NOMO-1 treated with dmso at 0.1 percent for 144 hours (cell line): Measurements from ENCODE around the gene ADIPOR2.

Experiments
- DNase-seq: peaks from one replicate; lab custom pipeline; 2025; ENCODE audit not compliant: unreplicated experiment; lab: John Stamatoyannopoulos, UW

The ADIPOR2 gene

GRCh38 chr12:1826867-1827705 is 136.2 kb downstream of the ADIPOR2 start:
- DNase-seq: no peak

GRCh38 chr12:1827826-1828805 is 137.2 kb downstream of the ADIPOR2 start:
- DNase-seq: no peak

DNA sequence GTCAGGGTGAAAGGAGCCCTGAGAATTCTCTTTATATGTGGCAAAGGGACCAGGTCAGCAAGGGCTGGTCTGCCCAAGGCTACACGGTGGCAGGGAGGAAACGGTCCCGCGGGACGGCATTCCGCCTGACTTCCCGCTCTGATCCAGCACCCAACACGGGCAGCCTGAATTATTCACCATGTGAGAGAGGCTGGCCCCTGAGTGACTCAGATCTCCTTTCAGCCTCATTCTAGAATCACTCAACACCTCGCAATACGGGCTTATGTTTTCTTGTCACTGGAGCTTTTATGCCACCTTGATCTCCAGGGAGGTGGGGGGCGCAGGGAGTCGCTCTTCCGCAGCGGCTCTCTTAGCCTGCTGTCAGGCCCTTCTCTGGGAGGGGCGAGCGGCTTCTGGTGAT is 138.0 kb downstream of the ADIPOR2 start:
- no peak for DNase-seq

DNA sequence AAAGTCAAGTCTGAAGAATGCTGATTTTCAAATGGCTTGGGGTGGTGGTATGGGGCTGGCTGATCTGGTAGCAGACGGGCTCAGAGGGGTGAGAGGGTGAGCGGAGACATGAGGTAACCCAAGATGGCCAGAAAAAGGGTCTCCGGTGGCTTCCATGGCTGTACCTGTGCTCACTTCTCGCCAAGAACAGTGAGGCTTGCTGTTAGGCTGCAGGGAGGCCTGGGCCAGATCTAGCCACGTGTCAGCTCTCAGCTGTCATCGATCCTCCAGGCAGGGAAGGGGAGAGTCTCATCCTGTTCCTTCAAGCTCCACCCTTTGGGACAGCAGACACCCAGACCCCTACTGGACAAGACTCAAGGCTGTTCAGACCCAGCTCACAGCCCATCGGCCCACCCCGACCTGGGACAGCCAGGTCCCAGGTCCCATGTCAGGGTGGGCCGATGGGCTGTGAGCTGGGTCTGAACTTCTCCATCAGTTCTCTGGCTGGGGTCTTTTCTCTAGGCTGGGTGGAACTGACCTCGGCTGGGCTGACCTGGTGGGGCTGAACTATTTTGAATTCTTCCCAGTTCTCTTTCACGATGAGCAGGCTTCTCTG is 138.5 kb downstream of the ADIPOR2 start:
- DNase-seq: no peak

GRCh38 chr12:1830401-1830845 is 139.6 kb downstream of the ADIPOR2 start:
- DNase-seq: no peak

GRCh38 chr12:1830981-1831963 is 140.4 kb downstream of the ADIPOR2 start:
- no peak for DNase-seq

DNA sequence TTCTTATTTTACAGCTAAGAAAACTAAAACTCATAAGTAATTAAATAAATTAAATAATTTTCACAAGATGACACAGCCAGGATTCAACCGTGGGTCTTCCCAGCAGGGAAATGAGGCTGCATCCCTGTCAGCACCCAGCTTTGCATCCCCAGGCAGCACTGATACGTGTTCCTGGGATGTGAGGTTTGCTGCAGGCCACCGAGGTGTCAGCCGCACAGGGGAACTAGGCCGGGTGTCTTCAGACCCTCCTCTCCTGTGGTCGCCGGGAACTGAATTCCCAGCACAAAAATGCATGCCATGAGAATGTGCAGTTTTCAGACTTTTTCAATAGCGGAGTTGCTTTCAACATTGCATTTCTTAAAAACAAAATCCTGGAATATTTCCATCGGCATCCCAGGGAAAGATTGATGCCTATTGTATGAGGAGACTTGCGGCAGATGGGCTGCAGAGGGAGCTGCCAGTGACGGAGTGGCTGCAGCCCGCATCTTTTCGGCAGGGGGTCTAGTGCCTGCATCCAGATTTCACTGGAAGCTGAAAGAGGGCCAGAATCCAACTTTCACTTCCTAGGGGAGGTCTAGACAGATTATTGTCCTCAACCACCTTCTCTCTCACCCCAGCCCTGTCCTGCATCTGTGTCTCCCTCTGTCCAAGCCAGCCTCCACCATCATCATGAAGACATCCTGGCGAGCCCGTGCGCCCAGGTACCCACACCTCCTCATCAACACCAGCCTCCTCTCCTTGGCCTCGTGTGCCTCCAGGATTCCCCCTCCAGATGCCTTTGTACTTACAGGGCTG is 142.1 kb downstream of the ADIPOR2 start:
- no peak for DNase-seq

GRCh38 chr12:1833596-1834028 is 142.7 kb downstream of the ADIPOR2 start:
- no peak for DNase-seq

DNA sequence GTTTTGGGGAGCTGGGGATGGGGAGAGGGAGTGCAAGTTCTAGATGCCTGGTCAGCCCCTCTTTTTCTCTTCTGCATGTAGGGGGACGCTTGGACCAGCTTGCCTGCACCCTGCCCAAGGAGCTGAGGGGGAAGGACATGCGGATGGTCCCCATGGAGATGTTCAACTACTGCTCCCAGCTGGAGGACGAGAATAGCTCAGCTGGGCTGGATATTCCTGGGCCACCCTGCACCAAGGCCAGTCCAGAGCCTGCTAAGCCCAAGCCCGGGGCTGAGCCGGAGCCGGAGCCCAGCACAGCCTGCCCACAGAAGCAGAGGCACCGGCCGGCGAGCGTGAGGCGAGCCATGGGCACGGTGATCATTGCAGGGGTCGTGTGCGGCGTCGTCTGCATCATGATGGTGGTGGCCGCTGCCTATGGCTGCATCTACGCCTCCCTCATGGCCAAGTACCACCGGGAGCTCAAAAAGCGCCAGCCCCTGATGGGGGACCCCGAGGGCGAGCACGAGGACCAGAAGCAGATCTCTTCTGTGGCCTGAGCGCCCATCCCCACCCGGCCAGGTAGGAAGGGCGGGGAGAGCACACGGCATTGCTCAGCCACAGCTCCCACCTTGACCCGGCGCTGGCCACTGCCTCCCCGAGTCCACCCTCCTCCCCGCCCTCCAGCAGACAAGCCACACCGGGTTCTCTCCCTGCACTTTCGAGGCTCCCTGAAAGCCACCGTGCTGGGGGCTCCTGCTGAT is 143.5 kb downstream of the ADIPOR2 start:
- DNase-seq: no peak

DNA sequence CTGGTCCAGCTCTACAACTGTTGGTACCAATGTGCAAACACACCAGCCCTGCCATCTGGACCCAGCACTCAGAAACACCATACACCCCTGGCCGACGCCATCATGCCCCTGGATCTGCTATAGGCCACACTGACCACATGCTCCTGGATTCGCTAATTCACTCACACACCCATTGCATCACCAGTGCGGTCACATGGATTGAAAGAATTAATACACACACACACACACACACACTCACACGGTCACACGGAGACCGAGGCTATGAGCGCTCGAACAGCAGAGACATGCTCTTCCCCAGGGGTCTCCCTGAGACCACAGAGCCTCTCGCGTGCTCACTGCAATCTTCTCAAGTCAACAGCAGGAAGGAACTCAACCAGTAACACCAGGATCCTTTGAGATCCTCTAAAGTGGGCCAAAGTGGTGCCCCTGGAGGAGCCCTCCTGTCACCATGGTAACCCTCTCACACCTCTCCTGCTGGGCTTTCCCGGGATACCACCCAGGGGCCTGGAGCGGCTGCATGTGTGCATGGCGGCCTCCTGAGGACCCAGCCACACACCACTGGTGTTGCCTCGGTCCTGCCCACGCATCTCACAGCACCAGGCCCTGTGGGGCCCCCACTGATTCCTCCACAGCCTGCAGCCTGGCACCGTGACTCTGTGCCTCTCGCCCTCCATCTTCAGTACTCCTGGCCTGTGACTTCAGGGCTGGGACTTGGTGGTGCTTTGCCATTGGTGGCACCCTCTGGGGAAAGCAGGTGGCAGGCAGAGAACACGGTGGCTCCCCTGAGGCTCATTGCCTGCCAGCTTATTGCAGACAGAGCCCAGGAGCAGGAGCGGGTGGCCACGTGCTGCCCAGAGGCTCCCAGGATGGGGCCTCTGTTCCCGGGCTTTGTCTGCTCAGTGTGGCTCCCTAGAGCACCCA is 144.6 kb downstream of the ADIPOR2 start:
- DNase-seq: no peak

- no peak for DNase-seq
These were observed 145.5 kb downstream of the ADIPOR2 start for GRCh38 chr12:1836241-1836803.

GRCh38 chr12:1836854-1837421 is 146.1 kb downstream of the ADIPOR2 start:
- no peak for DNase-seq

GRCh38 chr12:1837541-1838204 is 146.8 kb downstream of the ADIPOR2 start:
- no peak for DNase-seq
